Measurements from ENCODE around the gene KYAT1. TPM values are rescaled to one million over a fixed set of nuclear protein-coding genes. Genes with fewer than 3 reads are reported as not detected.

The KYAT1 gene
- total RNA-seq, 1 donor from 2014 or later, result 21.7 TPM

DNA sequence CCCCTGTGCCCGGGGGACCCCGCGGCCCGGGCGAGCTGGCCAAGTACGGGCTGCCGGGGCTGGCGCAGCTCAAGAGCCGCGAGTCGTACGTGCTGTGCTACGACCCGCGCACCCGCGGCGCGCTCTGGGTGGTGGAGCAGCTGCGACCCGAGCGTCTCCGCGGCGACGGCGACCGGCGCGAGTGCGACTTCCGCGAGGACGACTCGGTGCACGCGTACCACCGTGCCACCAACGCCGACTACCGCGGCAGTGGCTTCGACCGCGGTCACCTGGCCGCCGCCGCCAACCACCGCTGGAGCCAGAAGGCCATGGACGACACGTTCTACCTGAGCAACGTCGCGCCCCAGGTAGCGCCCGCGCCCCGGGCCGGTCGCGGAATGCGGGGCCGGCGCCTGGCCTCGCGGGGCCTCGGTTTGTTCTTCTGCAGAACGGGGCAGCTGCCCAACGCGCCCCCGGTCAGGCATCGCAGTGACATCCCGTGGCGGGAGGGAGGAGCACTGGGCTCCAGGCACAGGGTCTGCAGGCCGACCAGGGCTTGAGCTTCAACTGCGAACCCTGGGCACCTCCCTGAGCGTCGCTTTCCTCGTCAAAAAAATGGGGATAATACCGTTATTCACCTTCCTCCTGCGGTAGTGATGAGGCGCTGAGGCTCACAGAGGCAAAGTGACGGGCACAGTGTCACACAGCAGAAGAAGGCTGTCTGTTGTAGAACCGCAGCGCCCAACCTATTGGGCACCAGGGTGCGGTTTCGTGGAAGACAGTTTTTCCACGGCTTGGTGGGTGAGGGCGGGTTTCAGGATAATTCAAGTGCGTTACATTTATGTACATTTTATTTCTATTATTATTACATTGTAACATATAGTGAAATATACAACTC lies 62.7 kb downstream of the KYAT1 start:
- Mint-ChIP-seq H3K9me3 (no peaks in the 10 kb centered on the region), H3K36me3 (peaks cover 2% of the 10 kb centered on the region), H3K4me1 (peaks cover 14% of the 10 kb centered on the region), H3K4me3 (peak overlapping the region; percentile 87), H3K27me3 (ENCODE audit: insufficient read depth, low read depth) (peaks cover 5% of the 10 kb centered on the region), H3K27ac (no peak overlapping the region)
- Histone ChIP-seq H3K79me2 (ENCODE audit: low read depth) (no peaks in the 10 kb centered on the region), H3K36me3 (no peaks in the 10 kb centered on the region), H2AFZ (replicated peaks) (peak overlapping the region; percentile 67), H4K20me1 (ENCODE audit: low read depth) (peaks cover 31% of the 10 kb centered on the region), H3K27ac (no peak overlapping the region), H3K9me3 (ENCODE audit: low read depth) (no peaks in the 10 kb centered on the region), H3K4me1 (peaks cover 7% of the 10 kb centered on the region), H3K27me3 (peaks cover 11% of the 10 kb centered on the region), H3F3A (ENCODE audit: low read depth) (peaks cover 16% of the 10 kb centered on the region), H3K4me2 (peak overlapping the region; percentile 96), H3K4me3 (peak overlapping the region; percentile 51), H3K9ac (no peak overlapping the region)
- TF ChIP-seq EZH2phosphoT487 (IDR thresholded peaks at IDR 0.05) (no peak), EZH2 (IDR thresholded peaks at IDR 0.05) (no peak)
- TF ChIP-seq, protein P1, sequence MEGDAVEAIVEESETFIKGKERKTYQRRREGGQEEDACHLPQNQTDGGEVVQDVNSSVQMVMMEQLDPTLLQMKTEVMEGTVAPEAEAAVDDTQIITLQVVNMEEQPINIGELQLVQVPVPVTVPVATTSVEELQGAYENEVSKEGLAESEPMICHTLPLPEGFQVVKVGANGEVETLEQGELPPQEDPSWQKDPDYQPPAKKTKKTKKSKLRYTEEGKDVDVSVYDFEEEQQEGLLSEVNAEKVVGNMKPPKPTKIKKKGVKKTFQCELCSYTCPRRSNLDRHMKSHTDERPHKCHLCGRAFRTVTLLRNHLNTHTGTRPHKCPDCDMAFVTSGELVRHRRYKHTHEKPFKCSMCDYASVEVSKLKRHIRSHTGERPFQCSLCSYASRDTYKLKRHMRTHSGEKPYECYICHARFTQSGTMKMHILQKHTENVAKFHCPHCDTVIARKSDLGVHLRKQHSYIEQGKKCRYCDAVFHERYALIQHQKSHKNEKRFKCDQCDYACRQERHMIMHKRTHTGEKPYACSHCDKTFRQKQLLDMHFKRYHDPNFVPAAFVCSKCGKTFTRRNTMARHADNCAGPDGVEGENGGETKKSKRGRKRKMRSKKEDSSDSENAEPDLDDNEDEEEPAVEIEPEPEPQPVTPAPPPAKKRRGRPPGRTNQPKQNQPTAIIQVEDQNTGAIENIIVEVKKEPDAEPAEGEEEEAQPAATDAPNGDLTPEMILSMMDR (IDR thresholded peaks at IDR 0.05), result no peak
- DNase-seq (ENCODE audit: low spot score), result peak; percentile 71

DNA sequence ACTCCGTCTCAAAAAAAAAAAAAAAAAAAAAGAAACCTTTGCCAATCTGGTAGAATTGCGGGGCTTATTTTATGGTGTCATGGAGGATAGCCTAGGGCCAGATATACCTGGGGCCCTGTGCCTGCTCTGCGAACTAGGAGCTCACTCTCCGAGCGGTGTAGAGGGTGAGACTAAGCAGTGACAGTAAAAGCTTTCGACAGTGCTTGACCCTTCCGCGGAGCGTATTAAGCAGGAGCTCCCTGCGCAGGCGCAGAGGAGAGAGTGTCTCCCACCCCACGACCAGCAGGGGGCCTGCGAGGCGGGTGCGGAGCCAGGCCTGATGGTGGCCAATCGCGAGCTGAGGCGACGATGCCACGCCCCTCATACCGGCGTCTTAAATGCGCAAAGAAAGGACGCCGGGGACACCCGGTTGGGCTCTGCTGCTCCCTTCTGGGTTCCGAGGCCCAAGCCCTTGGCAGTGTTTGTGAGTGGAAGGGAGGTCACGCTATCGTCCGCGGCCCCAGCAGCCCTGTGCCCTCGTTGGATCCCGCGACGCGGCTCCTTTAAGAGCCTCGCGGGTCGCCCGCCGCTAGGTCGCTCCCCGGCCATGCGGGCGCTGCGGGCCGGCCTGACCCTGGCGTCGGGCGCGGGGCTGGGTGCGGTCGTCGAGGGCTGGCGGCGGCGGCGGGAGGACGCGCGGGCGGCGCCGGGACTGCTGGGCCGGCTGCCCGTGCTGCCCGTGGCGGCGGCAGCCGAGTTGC lies 63.5 kb downstream of the KYAT1 start, which contains the start of gene ENDOG:
ENDOG (plus strand) TSS at position 402 of the 740 bp plus-strand sequence; CDS start at position 587, 185 bp downstream.
- peak within 1 kb of the TSS; percentile 78 for H3K27ac Mint-ChIP-seq
- no peaks in the 10 kb centered on the region for H3K9me3 Mint-ChIP-seq
- Histone ChIP-seq H3K27ac (no peak within 1 kb of the TSS), H3K9me3 (ENCODE audit: low read depth) (no peaks in the 10 kb centered on the region), H3K4me3 (peak within 1 kb of the TSS; percentile 51), H4K20me1 (ENCODE audit: low read depth) (peaks cover 31% of the 10 kb centered on the region), H3K27me3 (peaks cover 11% of the 10 kb centered on the region), H3F3A (ENCODE audit: low read depth) (peaks cover 16% of the 10 kb centered on the region), H3K4me1 (peaks cover 7% of the 10 kb centered on the region), H3K36me3 (no peaks in the 10 kb centered on the region), H3K79me2 (ENCODE audit: low read depth) (no peaks in the 10 kb centered on the region), H3K4me2 (peak within 1 kb of the TSS; percentile 96), H3K9ac (no peak within 1 kb of the TSS), H2AFZ (replicated peaks) (peak within 1 kb of the TSS; percentile 81)
- H3K4me1 Mint-ChIP-seq, result peaks cover 14% of the 10 kb centered on the region
- H3K4me3 Mint-ChIP-seq, result peak within 1 kb of the TSS; percentile 87
- peaks cover 5% of the 10 kb centered on the region for H3K27me3 Mint-ChIP-seq (ENCODE audit: insufficient read depth, low read depth)
- H3K36me3 Mint-ChIP-seq, result peaks cover 2% of the 10 kb centered on the region
- DNase-seq (ENCODE audit: low spot score), result peak; percentile 100
- TF ChIP-seq EZH2 (IDR thresholded peaks at IDR 0.05), result no peak
- no peak for TF ChIP-seq EZH2phosphoT487 (IDR thresholded peaks at IDR 0.05)
- TF ChIP-seq, protein P1 (IDR thresholded peaks at IDR 0.05), result peak; percentile 63

DNA sequence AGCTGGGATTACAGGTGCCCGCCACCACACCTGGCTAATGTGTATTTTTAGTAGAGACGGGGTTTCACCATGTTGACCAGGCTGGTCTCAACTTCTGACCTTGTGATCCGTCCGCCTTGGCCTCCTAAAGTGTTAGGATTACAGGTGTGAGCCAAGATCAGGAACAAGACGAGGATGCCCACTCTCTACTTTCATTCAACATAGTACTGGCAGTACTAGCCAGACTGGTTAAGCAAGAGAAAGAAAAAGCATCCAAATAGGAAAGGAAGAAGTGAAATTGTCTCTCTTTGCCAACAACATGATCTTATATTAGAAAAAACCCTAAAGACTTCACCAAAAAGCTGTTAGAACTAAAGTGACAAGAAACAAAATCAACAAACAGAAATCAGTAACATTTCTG lies 70.9 kb downstream of the KYAT1 start:
- Histone ChIP-seq H3K9me3 (ENCODE audit: low read depth) (no peaks in the 10 kb centered on the region), H3K27me3 (no peaks in the 10 kb centered on the region), H3K79me2 (ENCODE audit: low read depth) (no peaks in the 10 kb centered on the region), H3K4me2 (no peak overlapping the region), H3K9ac (no peak overlapping the region), H3K27ac (no peak overlapping the region), H3K4me3 (no peak overlapping the region), H3K36me3 (no peaks in the 10 kb centered on the region), H2AFZ (replicated peaks) (no peak overlapping the region), H3K4me1 (no peaks in the 10 kb centered on the region), H4K20me1 (ENCODE audit: low read depth) (no peaks in the 10 kb centered on the region), H3F3A (ENCODE audit: low read depth) (no peaks in the 10 kb centered on the region)
- peaks cover 6% of the 10 kb centered on the region for H3K27me3 Mint-ChIP-seq (ENCODE audit: insufficient read depth, low read depth)
- H3K9me3 Mint-ChIP-seq, result no peaks in the 10 kb centered on the region
- H3K27ac Mint-ChIP-seq, result no peak overlapping the region
- no peak for TF ChIP-seq EZH2phosphoT487 (IDR thresholded peaks at IDR 0.05)
- no peak for TF ChIP-seq EZH2 (IDR thresholded peaks at IDR 0.05)
- TF ChIP-seq, protein P1 (IDR thresholded peaks at IDR 0.05), result no peak
- no peaks in the 10 kb centered on the region for H3K4me1 Mint-ChIP-seq
- H3K36me3 Mint-ChIP-seq, result peaks cover 2% of the 10 kb centered on the region
- DNase-seq (ENCODE audit: low spot score), result no peak
- H3K4me3 Mint-ChIP-seq, result no peak overlapping the region
